CD14-positive monocyte (primary cell): ENCODE results near the gene PISD. TPM values are rescaled to one million over a fixed set of nuclear protein-coding genes. Genes with fewer than 3 reads are reported as not detected.

Source experiments
- DNase-seq, 3 donors: peaks; one replicate each; pipeline ENCODE4 v3.0.0-alpha.2; 2011 to 2022
- H2AFZ ChIP-seq: 2 replicates; pipeline ENCODE4 v1.6.0; 2012; ENCODE audit warnings: mild to moderate bottlenecking, low read depth, low read length, inconsistent platforms; ENCODE audit not compliant: insufficient read depth, poor library complexity, severe bottlenecking
- H3K27ac ChIP-seq, 2 donors: 1 replicate in 1 of 2; 2 replicates in 1 of 2; pipeline ENCODE4 v1.5.1; 2012 to 2013; ENCODE audit warnings: low read length in 2 of 2, control low read depth in 1 of 2, inconsistent platforms in 1 of 2, low read depth in 1 of 2, mild to moderate bottlenecking in 1 of 2
- H3K27me3 ChIP-seq, 2 donors: one replicate each; pipeline versions ENCODE4 v1.6.0 to v1.6.1; 2011 to 2013; ENCODE audit warnings: low read length in 2 of 2; ENCODE audit not compliant: control insufficient read depth in 2 of 2, insufficient read depth in 2 of 2
- H3K36me3 ChIP-seq, 2 donors: replicated peaks in 1 of 2; 1 replicate in 1 of 2; 2 replicates in 1 of 2; pipeline versions ENCODE4 v1.5.1 to v1.6.1; 2012 to 2013; ENCODE audit warnings: low read length in 2 of 2, control low read depth in 1 of 2, inconsistent platforms in 1 of 2, mild to moderate bottlenecking in 1 of 2; ENCODE audit not compliant: insufficient read depth in 2 of 2, control insufficient read depth in 1 of 2
- H3K4me1 ChIP-seq, 2 donors: 1 replicate in 1 of 2; 2 replicates in 1 of 2; pipeline versions ENCODE4 v1.5.1 to v1.6.1; 2012 to 2013; ENCODE audit warnings: low read length in 2 of 2, control low read depth in 1 of 2, inconsistent platforms in 1 of 2, mild to moderate bottlenecking in 1 of 2, moderate library complexity in 1 of 2; ENCODE audit not compliant: insufficient read depth in 2 of 2, control insufficient read depth in 1 of 2
- H3K4me2 ChIP-seq: replicated peaks from 2 replicates; pipeline ENCODE3; 2012; ENCODE audit warnings: low read length, moderate library complexity, mild to moderate bottlenecking; ENCODE audit not compliant: poor library complexity, severe bottlenecking; ENCODE audit errors: extremely low read depth
- H3K4me3 ChIP-seq, 3 experiments: fragments of 200-600 bp in 1 of 3; sonication (generic) in 1 of 3; replicated peaks in 1 of 3; 1 replicate in 2 of 3; 2 replicates in 1 of 3; pipeline ENCODE4 v1.5.1; 2011 to 2013; ENCODE audit warnings: low read length in 3 of 3, mild to moderate bottlenecking in 3 of 3, control low read depth in 2 of 3, low read depth in 2 of 3, inconsistent platforms in 1 of 3, moderate library complexity in 1 of 3
- H3K79me2 ChIP-seq: 2 replicates; pipeline ENCODE4 v1.6.0; 2012; ENCODE audit warnings: mild to moderate bottlenecking, control low read depth, inconsistent platforms, low read length, moderate library complexity; ENCODE audit not compliant: insufficient read depth
- H3K9ac ChIP-seq: 2 replicates; pipeline ENCODE4 v1.6.0; 2017; ENCODE audit warnings: low read length, mild to moderate bottlenecking; ENCODE audit not compliant: insufficient read depth, poor library complexity, severe bottlenecking
- H3K9me3 ChIP-seq, 2 donors: replicated peaks in 1 of 2; 1 replicate in 1 of 2; 2 replicates in 1 of 2; pipeline versions ENCODE4 v1.5.1 to v1.6.1; 2012 to 2013; ENCODE audit warnings: low read length in 2 of 2, control low read depth in 1 of 2; ENCODE audit not compliant: control insufficient read depth in 1 of 2, insufficient read depth in 1 of 2
- H4K20me1 ChIP-seq: 2 replicates; pipeline ENCODE4 v1.6.0; 2012; ENCODE audit warnings: mild to moderate bottlenecking, low read length, control low read depth, moderate library complexity; ENCODE audit not compliant: insufficient read depth
- H3K27ac Mint-ChIP-seq, 7 donors: one replicate each; pipeline ENCODE4 v1.8.0; 2020; ENCODE audit warnings: mild to moderate bottlenecking in 7 of 7, mixed read lengths in 7 of 7, moderate library complexity in 6 of 7, inconsistent platforms in 2 of 7
- H3K27me3 Mint-ChIP-seq, 3 donors: one replicate each; pipeline ENCODE4 v1.8.0; 2021 to 2022; ENCODE audit warnings: low read depth in 3 of 3, mild to moderate bottlenecking in 3 of 3, mixed read lengths in 3 of 3, moderate library complexity in 3 of 3, inconsistent platforms in 1 of 3
- H3K36me3 Mint-ChIP-seq, 2 donors: one replicate each; pipeline ENCODE4 v1.8.0; 2020; ENCODE audit warnings: mixed read lengths in 2 of 2, inconsistent platforms in 1 of 2, mild to moderate bottlenecking in 1 of 2
- H3K4me1 Mint-ChIP-seq: one replicate; pipeline ENCODE4 v1.8.0; 2020; ENCODE audit warnings: mild to moderate bottlenecking, mixed read lengths
- H3K4me3 Mint-ChIP-seq, 2 donors: one replicate each; pipeline ENCODE4 v1.8.0; 2020; ENCODE audit warnings: mild to moderate bottlenecking in 2 of 2, mixed read lengths in 2 of 2, moderate library complexity in 1 of 2
- H3K9me3 Mint-ChIP-seq, 7 donors: one replicate each; pipeline ENCODE4 v1.8.0; 2020 to 2022; ENCODE audit warnings: mixed read lengths in 7 of 7, mild to moderate bottlenecking in 6 of 7, moderate library complexity in 6 of 7, inconsistent platforms in 2 of 7
- CTCF ChIP-seq: fragments of 200-600 bp; IDR thresholded peaks from one replicate; pipeline ENCODE4 v1.8.0; 2022; ENCODE audit warnings: antibody characterized with exemption, mild to moderate bottlenecking
- WGBS: methylation state at CpG from one replicate; pipeline ENCODE4 v1.1.5; 2013; ENCODE audit warnings: missing lambda C conversion rate; ENCODE audit not compliant: insufficient coverage; 5-methylcytosine and 5-hydroxymethylcytosine counted together
- intact Hi-C, 2 donors: fragments of 100-400 bp; cut with micrococcal nuclease; formaldehyde crosslinking; loops; one replicate each; pipeline versions ENCODE4 v1.15.0 to v1.15.1; 2023
- polyA plus RNA-seq, 3 donors: library from polyadenylated mRNA; depleted of rRNA in 1 of 3; unstranded in 2 of 3; stranded (reverse) in 1 of 3; fragments of 300-500 nt in 2 of 3; fragments of >200 nt in 1 of 3; fragmentation: Illumina TruSeq in 2 of 3; gene quantifications; 1 replicate in 2 of 3; 2 replicates in 1 of 3; pipeline ENCODE4 v1.2.3, GENCODE V29; 2012 to 2021

PISD gene
- polyA plus RNA-seq, 3 donors = 38.1 to 112 (median 45.3) TPM

GRCh38 chr22:31622980-31623379 lies 39.0 kb downstream of the PISD start:
- H3K9me3 Mint-ChIP-seq = no peaks in the 10 kb centered on the region
- H3K79me2 ChIP-seq = peaks cover 71% of the 10 kb centered on the region
- no peaks in the 10 kb centered on the region for H3K27me3 ChIP-seq
- no peak overlapping the region for H3K4me3 Mint-ChIP-seq
- H3K27ac ChIP-seq = no peak overlapping the region
- H3K4me3 ChIP-seq = no peak overlapping the region
- 100% methylated on average over 1 of the region's 1 CpG for WGBS
- intact Hi-C loops = no loop called here
- H4K20me1 ChIP-seq = peaks cover 100% of the 10 kb centered on the region
- H2AFZ ChIP-seq = no peak overlapping the region
- H3K9me3 ChIP-seq = no peaks in the 10 kb centered on the region
- H3K36me3 ChIP-seq = peaks cover 91 to 99% of the 10 kb centered on the region in 2 donors
- no peak overlapping the region for H3K9ac ChIP-seq
- no peak overlapping the region for H3K4me2 ChIP-seq
- no peaks in the 10 kb centered on the region for H3K27me3 Mint-ChIP-seq
- peaks cover 5% of the 10 kb centered on the region for H3K4me1 Mint-ChIP-seq
- H3K4me1 ChIP-seq = no peaks in the 10 kb centered on the region
- peaks cover 59 to 91% of the 10 kb centered on the region in 2 donors for H3K36me3 Mint-ChIP-seq
- no peak for DNase-seq
- peak overlapping the region in 3 of 7 donors; percentile 15 to 40 (median 36) for H3K27ac Mint-ChIP-seq
- TF ChIP-seq CTCF = no peak

GRCh38 chr22:31621507-31622124 lies 40.4 kb downstream of the PISD start:
- peaks cover 62 to 92% of the 10 kb centered on the region in 2 donors for H3K36me3 Mint-ChIP-seq
- no peak for TF ChIP-seq CTCF
- Histone ChIP-seq H2AFZ (no peak overlapping the region), H3K27ac (no peak overlapping the region), H3K27me3 (no peaks in the 10 kb centered on the region), H3K4me3 (no peak overlapping the region), H3K79me2 (peaks cover 58% of the 10 kb centered on the region), H3K9ac (no peak overlapping the region), H3K36me3 (peaks cover 94 to 100% of the 10 kb centered on the region in 2 donors), H3K9me3 (no peaks in the 10 kb centered on the region), H3K4me1 (peaks cover 6 to 10% of the 10 kb centered on the region in 2 donors), H4K20me1 (peaks cover 100% of the 10 kb centered on the region), H3K4me2 (no peak overlapping the region)
- H3K4me3 Mint-ChIP-seq = no peak overlapping the region
- no peaks in the 10 kb centered on the region for H3K27me3 Mint-ChIP-seq
- H3K9me3 Mint-ChIP-seq = no peaks in the 10 kb centered on the region
- WGBS = 74% methylated on average over 18 of the region's 19 CpGs
- H3K27ac Mint-ChIP-seq = peak overlapping the region in 4 of 7 donors; percentile 15 to 71 (median 50)
- H3K4me1 Mint-ChIP-seq = peaks cover 13% of the 10 kb centered on the region
- intact Hi-C loops = no loop called here
- DNase-seq = no peak
